IPS-18c (cell line): ENCODE data around the gene RASSF3.

Experiments
- H3K4me3 ChIP-seq: 2 replicates; pipeline ENCODE4 v1.7.0; 2013; ENCODE audit warnings: low read depth, mild to moderate bottlenecking, low read length, moderate library complexity; ENCODE audit not compliant: insufficient read depth
- H3K9me3 ChIP-seq: one replicate; pipeline ENCODE4 v1.6.1; 2013; ENCODE audit warnings: mild to moderate bottlenecking, low read length, moderate library complexity; ENCODE audit not compliant: control insufficient read depth, insufficient read depth

Gene RASSF3

DNA sequence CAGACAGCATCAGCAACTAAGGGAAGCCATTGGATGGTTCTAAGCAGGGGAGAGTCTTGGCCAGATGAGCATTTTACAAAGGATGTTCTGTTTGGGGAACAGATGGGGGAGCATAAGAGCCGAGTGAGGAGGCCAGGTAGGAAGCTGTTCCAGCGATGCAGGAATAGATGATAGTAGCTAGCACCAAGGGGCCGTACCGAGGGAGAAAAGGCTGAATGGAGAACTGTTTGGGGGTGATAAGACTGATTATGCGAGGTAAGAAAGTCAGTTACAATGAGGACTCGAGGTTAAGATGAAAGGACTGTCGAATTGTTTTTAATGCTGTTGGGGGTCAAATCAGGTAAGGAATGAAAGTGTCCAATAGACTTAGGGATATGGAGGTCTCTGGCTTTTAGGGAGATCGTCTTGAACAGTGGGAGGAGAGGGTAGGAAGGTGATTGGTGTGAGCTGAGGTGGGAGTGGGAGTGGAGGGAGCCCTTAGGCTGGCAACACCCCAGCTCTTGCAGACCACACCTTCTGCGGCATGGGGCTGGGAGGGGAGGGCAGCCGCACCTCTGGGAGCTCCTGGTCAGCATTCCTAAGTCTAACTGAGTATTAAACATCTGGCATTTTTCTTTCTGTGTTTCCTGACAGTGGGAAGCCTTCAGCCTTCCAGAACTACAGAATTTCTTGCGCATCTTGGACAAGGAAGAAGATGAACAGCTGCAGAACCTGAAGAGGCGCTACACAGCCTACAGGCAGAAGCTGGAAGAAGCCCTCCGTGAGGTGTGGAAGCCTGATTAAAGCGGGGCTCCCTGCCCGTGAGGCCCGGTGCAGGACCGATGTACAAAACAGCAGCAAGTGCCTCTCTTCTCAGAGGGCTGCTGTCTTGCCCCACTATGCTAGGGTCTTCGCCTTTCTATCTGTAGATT lies 84.1 kb downstream of the RASSF3 start:
- H3K9me3 ChIP-seq = no peaks in the 10 kb centered on the region
- no peak overlapping the region for H3K4me3 ChIP-seq

- Histone ChIP-seq H3K4me3 (no peak overlapping the region), H3K9me3 (no peaks in the 10 kb centered on the region)
Observed at GRCh38 chr12:64695550-64695949, 85.3 kb downstream of the RASSF3 start.

DNA sequence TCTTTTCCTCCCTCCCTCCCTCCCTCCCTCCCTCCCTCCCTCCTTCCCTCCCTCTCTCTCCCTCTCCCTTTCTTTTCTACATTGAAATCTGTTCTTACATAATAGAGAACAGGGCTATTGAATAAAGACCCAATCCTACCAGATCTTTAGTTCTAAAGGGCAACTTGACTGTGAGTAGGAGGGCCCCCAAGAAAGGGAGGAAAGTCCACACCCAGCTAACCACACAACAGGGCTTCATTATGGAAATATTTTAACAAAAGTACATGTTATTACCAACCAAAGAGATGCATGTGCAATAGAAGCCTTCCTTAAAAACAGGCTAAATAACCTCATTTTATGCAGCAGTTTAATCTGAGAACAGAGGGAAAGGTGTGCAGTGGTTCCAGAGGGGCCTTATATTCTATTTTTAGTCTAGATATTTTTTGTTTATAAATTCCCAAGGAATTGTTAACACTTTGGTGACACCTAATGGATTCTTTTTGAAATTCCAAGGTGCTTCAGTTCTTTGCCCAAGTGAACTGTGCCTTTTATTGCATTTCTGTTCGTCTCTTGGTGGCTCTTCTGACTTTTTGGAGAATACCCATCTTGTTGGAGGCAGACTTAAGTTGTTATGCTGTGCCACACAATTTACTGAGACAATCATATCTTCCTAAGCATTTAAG lies 85.9 kb downstream of the RASSF3 start:
- no peak overlapping the region for H3K4me3 ChIP-seq
- no peaks in the 10 kb centered on the region for H3K9me3 ChIP-seq

- H3K9me3 ChIP-seq = no peaks in the 10 kb centered on the region
- no peak overlapping the region for H3K4me3 ChIP-seq
Observed at GRCh38 chr12:64699504-64700115, 89.3 kb downstream of the RASSF3 start.

DNA sequence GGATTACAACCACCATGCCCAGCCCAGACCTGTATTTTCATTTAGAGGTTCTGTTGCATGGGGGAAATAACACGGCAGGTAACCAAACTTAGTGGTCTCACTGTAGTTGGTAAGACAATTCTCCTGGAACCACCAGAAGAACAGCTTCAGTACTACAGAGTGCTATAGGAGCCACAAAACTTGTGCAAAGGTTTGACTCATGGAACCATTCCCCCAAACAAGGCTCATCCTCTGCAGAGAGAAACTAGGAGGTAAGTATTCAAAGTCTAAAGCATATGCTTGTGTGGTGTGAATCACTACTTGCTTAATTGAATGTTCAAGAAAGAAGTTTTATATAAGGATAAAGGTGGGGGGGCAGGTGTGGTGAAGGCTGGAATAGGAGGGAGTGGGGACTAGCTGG lies 90.2 kb downstream of the RASSF3 start:
- H3K9me3 ChIP-seq = no peaks in the 10 kb centered on the region
- no peak overlapping the region for H3K4me3 ChIP-seq

DNA sequence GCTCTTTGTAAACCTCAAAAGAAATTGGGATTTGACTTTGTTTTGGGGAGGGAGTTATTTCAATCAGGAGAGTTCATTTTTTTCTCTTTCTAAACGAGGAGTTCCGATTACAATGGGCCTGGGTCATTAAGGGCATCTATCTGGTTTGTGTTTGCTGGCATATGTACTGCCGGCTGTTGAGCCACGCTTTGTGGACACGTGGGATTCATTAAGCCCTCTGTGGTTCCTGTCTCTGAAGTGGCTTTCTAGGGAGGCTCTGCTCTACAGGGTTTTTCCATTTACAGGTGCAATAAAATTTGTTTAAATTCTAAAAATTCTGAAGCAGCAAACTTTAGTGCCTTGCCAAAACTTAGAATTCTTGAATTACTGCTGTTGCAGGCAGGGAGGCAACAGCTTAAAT lies 91.0 kb downstream of the RASSF3 start:
- Histone ChIP-seq H3K9me3 (no peaks in the 10 kb centered on the region), H3K4me3 (no peak overlapping the region)

- H3K9me3 ChIP-seq = no peaks in the 10 kb centered on the region
- no peak overlapping the region for H3K4me3 ChIP-seq
Observed at GRCh38 chr12:64706306-64706705, 96.0 kb downstream of the RASSF3 start.

- Histone ChIP-seq H3K9me3 (no peaks in the 10 kb centered on the region), H3K4me3 (no peak overlapping the region)
Observed at GRCh38 chr12:64706857-64707256, 96.6 kb downstream of the RASSF3 start.

DNA sequence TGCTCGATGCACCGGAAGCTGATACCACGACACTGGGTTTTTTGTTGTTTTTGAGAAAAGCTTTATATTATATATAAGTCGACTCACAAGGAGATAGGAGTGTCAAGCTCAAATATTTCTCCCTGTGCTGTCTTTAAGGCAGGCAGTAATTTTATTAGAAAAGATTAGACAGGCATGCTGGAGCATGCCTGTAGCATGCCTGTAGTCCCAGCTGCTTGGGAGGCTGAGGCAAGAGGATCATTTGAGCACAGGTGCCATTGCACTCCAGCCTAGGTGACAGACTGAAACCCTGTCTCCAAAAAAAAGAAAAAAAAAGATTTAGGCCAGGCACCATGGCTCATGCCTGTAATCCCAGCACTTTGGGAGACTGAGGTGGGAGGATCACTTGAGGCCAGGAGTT lies 97.1 kb downstream of the RASSF3 start:
- H3K4me3 ChIP-seq = no peak overlapping the region
- no peaks in the 10 kb centered on the region for H3K9me3 ChIP-seq

GRCh38 chr12:64707926-64708325 lies 97.6 kb downstream of the RASSF3 start:
- H3K9me3 ChIP-seq = no peaks in the 10 kb centered on the region
- H3K4me3 ChIP-seq = no peak overlapping the region

- Histone ChIP-seq H3K9me3 (no peaks in the 10 kb centered on the region), H3K4me3 (no peak overlapping the region)
Observed at GRCh38 chr12:64709429-64709828, 99.1 kb downstream of the RASSF3 start.

GRCh38 chr12:64713376-64713775 lies 103.1 kb downstream of the RASSF3 start:
- H3K9me3 ChIP-seq = no peaks in the 10 kb centered on the region

DNA sequence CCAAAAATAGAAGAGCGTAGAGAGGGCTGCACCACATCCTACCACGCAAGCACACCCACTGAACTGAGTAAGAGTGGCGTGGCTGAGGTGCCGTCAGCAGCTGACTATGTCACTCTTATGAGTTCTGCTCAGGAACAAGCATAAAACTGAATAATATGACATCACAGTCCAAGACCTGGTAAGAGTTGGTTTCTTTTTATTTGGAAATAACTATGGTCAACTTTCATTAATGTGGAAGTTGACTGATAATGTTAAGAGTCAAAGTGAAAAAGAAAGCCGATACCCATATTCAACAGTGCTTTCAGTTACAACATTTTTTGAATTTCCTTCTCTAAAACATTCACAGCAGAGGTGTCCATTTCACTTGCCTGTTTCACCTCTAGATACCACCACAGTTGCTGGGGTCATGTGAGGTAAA lies 104.3 kb downstream of the RASSF3 start:
- H3K9me3 ChIP-seq = no peaks in the 10 kb centered on the region

More at GRCh38 chr12:64713376-64713775, 103.1 kb downstream of the RASSF3 start:
- H3K4me3 ChIP-seq = no peak overlapping the region

GRCh38 chr12:64716371-64716770 lies 106.1 kb downstream of the RASSF3 start:
- Histone ChIP-seq H3K9me3 (no peaks in the 10 kb centered on the region), H3K4me3 (no peak overlapping the region)

More for the DNA sequence above, 104.3 kb downstream of the RASSF3 start:
- no peak overlapping the region for H3K4me3 ChIP-seq

- Histone ChIP-seq H3K9me3 (no peaks in the 10 kb centered on the region), H3K4me3 (no peak overlapping the region)
Observed at GRCh38 chr12:64716839-64717455, 106.7 kb downstream of the RASSF3 start.

- no peaks in the 10 kb centered on the region for H3K9me3 ChIP-seq
- no peak overlapping the region for H3K4me3 ChIP-seq
Observed at GRCh38 chr12:64718649-64719048, 108.4 kb downstream of the RASSF3 start.

- no peak overlapping the region for H3K4me3 ChIP-seq
Observed at GRCh38 chr12:64720884-64721283, 110.6 kb downstream of the RASSF3 start.

More at GRCh38 chr12:64720884-64721283, 110.6 kb downstream of the RASSF3 start:
- no peaks in the 10 kb centered on the region for H3K9me3 ChIP-seq
